ENCODE measurements around the gene TMEM139. TPM values are rescaled to one million over a fixed set of nuclear protein-coding genes. Genes with fewer than 3 reads are reported as not detected.
"Not testable (repeated sequence)": the region's sequence is repeated elsewhere in the genome, so short reads cannot be mapped to it uniquely, and the experiment has no call there.

TMEM139 gene
- total and polyA plus RNA-seq, 10 of the 15 experiments (the other 5 are each of a cell fraction or from before 2014, with no cell fraction given): 0.31 TPM; not detected in 9

GRCh38 chr7:143289421-143289820 is 4.7 kb downstream of the TMEM139 start:
- peak overlapping the region; percentile 92 for H3K27ac ChIP-seq (ENCODE audit: control insufficient read depth, insufficient read depth)
- peaks cover 9 to 13% of the 10 kb centered on the region in 2 experiments for H3K36me3 ChIP-seq (ENCODE audit: control insufficient read depth in 2 of 2, insufficient read depth in 2 of 2, low read length in 1 of 2)
- 23% methylated on average over 6 of the region's 6 CpGs for WGBS (ENCODE audit: insufficient coverage, insufficient replicate concordance, low lambda C conversion rate, missing lambda C conversion rate)
- SMC1A ChIA-PET (ENCODE audit: uncharacterized antibody, unreplicated experiment): interaction anchor here (0.6 to 1.8 kb wide), 8 partner anchors 19 to 125 kb away, joined by 3 to 7 read pairs (median 4); partner anchors contain the start of gene GSTK1
- CTCF ChIA-PET: interaction anchor here (0.8 to 2.9 kb wide), 5 partner anchors 9 to 49 kb away, joined by 3 to 17 read pairs (median 3); no protein-coding TSS in a partner anchor
- peak overlapping the region; percentile 78 for H3K4me3 ChIP-seq
- H3K79me2 ChIP-seq (ENCODE audit: control insufficient read depth, insufficient read depth, low read length): peaks cover 35% of the 10 kb centered on the region
- intact Hi-C loops (cut with micrococcal nuclease; ENCODE audit: unreplicated experiment): loop anchor here (2.0 kb wide), 2 partner anchors 27 to 91 kb away; partner anchors contain the start of genes GSTK1 and ZYX
- no peaks in the 10 kb centered on the region; the same call in 2 of the 3 replicates for H3K9me3 ChIP-seq (replicated peaks; ENCODE audit: control insufficient read depth, insufficient read depth, low read length)
- H3K4me1 ChIP-seq (ENCODE audit: control insufficient read depth, insufficient read depth, low read length): 0 out of 2 replicates have a peak, but pooled peaks cover 3% of the 10 kb centered on the region
- RAD21 ChIA-PET (ENCODE audit: unreplicated experiment): interaction anchor here (0.6 to 0.8 kb wide), 2 partner anchors 26 to 281 kb away, joined by 4 to 5 read pairs; partner anchors contain the start of gene GSTK1
- H3K9ac ChIP-seq (ENCODE audit: control insufficient read depth, insufficient read depth, low read length): peak overlapping the region; percentile 85
- POLR2A ChIA-PET: interaction anchor here (1.1 kb wide), 2 partner anchors 10 to 26 kb away, joined by 3 to 5 read pairs; partner anchors contain the start of gene GSTK1
- FAIRE-seq (no peak), ATAC-seq (0 out of 3 replicates have a peak, but pooled peaks have one; percentile 2), DNase-seq (ENCODE audit: low read depth, low spot score) (no peak)
- no peak for TF ChIP-seq YBX1 (IDR thresholded peaks at IDR 0.05)
- TF ChIP-seq, protein P1, sequence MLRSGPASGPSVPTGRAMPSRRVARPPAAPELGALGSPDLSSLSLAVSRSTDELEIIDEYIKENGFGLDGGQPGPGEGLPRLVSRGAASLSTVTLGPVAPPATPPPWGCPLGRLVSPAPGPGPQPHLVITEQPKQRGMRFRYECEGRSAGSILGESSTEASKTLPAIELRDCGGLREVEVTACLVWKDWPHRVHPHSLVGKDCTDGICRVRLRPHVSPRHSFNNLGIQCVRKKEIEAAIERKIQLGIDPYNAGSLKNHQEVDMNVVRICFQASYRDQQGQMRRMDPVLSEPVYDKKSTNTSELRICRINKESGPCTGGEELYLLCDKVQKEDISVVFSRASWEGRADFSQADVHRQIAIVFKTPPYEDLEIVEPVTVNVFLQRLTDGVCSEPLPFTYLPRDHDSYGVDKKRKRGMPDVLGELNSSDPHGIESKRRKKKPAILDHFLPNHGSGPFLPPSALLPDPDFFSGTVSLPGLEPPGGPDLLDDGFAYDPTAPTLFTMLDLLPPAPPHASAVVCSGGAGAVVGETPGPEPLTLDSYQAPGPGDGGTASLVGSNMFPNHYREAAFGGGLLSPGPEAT (IDR thresholded peaks at IDR 0.05; ENCODE audit: low read depth): 0 out of 2 replicates have a peak, but pooled peaks have one; percentile 24
- 0 out of 2 replicates have a peak, but pooled peaks have one; percentile 12 for TF ChIP-seq IKZF1 (conservative IDR thresholded peaks at IDR 0.05)
- peak; percentile 78 for TF ChIP-seq SPI1 (IDR thresholded peaks at IDR 0.05; ENCODE audit: borderline replicate concordance, insufficient read depth, low read depth, low read length)
- no peak for TF ChIP-seq EGR1 (IDR thresholded peaks at IDR 0.05; ENCODE audit: borderline replicate concordance in 1 of 2, low read depth in 2 of 2, low read length in 2 of 2)
- in situ Hi-C loops (cut with MboI): no loop called here
- peak overlapping the region; percentile 85 for H3K4me2 ChIP-seq (ENCODE audit: control insufficient read depth, insufficient read depth)
- H2AFZ ChIP-seq (ENCODE audit: control insufficient read depth, low read depth, low read length): peak overlapping the region; percentile 2; the same call in 1 of the 2 replicates
- no TSS peak for BruUV-seq (replicated peaks)
- no peaks in the 10 kb centered on the region for H4K20me1 ChIP-seq (ENCODE audit: control insufficient read depth, insufficient read depth)
- no peaks in the 10 kb centered on the region for H3K27me3 ChIP-seq (replicated peaks in 1 of 2; ENCODE audit: control insufficient read depth in 2 of 2, insufficient read depth in 2 of 2, low read length in 1 of 2)

DNA sequence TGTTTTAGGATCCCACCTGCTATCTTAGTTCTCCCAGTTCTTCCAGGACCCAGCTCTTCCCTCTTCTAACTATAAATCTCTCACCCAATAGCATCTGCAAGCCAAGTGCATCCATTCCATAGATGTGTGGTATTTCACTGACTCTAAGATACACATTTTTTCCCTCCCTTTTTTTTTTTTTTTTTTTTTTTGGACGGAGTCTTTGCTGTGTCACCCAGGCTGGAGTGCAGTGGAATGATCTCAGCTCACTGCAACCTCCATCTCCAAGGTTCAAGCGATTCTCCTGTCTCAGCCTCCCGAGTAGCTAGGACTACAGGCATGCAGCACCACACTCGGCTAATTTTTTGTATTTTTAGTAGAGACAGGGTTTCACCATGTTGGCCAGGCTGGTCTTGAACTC is 5.1 kb downstream of the TMEM139 start:
- FAIRE-seq; H2AFZ ChIP-seq (ENCODE audit: control insufficient read depth, low read depth, low read length); in situ Hi-C loops (cut with MboI); BruUV-seq (replicated peaks); H3K9me3 ChIP-seq (replicated peaks; ENCODE audit: control insufficient read depth, insufficient read depth, low read length); H3K27ac ChIP-seq (ENCODE audit: control insufficient read depth, insufficient read depth); H3K27me3 ChIP-seq (replicated peaks in 1 of 2; ENCODE audit: control insufficient read depth in 2 of 2, insufficient read depth in 2 of 2, low read length in 1 of 2); H3K4me1 ChIP-seq (ENCODE audit: control insufficient read depth, insufficient read depth, low read length); ATAC-seq; H4K20me1 ChIP-seq (ENCODE audit: control insufficient read depth, insufficient read depth); DNase-seq (ENCODE audit: low read depth, low spot score): not testable (repeated sequence)
- ChIA-PET SMC1A (ENCODE audit: uncharacterized antibody, unreplicated experiment) (interaction anchor here (0.6 to 1.8 kb wide), 8 partner anchors 18 to 125 kb away, joined by 3 to 7 read pairs (median 4); partner anchors contain the start of gene GSTK1), POLR2A (interaction anchor here (0.6 to 1.1 kb wide), 3 partner anchors 9 to 27 kb away, joined by 3 to 5 read pairs (median 3); partner anchors contain the start of gene GSTK1), RAD21 (ENCODE audit: unreplicated experiment) (interaction anchor here (0.6 to 0.8 kb wide), 2 partner anchors 27 to 282 kb away, joined by 4 to 5 read pairs; partner anchors contain the start of gene GSTK1), CTCF (interaction anchor here (0.8 to 2.9 kb wide), 8 partner anchors 9 to 90 kb away, joined by 3 to 17 read pairs (median 3); no protein-coding TSS in a partner anchor)
- Histone ChIP-seq H3K9ac (ENCODE audit: control insufficient read depth, insufficient read depth, low read length) (peak overlapping the region; percentile 85), H3K4me2 (ENCODE audit: control insufficient read depth, insufficient read depth) (peak overlapping the region; percentile 85), H3K4me3 (peak overlapping the region; percentile 78), H3K79me2 (ENCODE audit: control insufficient read depth, insufficient read depth, low read length) (peaks cover 35% of the 10 kb centered on the region), H3K36me3 (ENCODE audit: control insufficient read depth in 2 of 2, insufficient read depth in 2 of 2, low read length in 1 of 2) (peaks cover 11 to 16% of the 10 kb centered on the region in 2 experiments)
- 42% methylated on average over 3 of the region's 4 CpGs for WGBS (ENCODE audit: insufficient coverage, insufficient replicate concordance, low lambda C conversion rate, missing lambda C conversion rate)
- intact Hi-C loops (cut with micrococcal nuclease; ENCODE audit: unreplicated experiment): loop anchor here (2.0 kb wide), 2 partner anchors 27 to 91 kb away; partner anchors contain the start of genes GSTK1 and ZYX

Data from GM12878 (cell line).